ENCODE results near the gene DNAJC17. TPM values are rescaled to one million over a fixed set of nuclear protein-coding genes. Genes with fewer than 3 reads are reported as not detected.

Gene DNAJC17
- polyA plus RNA-seq, 2 donors: 51.3 to 88.1 TPM

DNA sequence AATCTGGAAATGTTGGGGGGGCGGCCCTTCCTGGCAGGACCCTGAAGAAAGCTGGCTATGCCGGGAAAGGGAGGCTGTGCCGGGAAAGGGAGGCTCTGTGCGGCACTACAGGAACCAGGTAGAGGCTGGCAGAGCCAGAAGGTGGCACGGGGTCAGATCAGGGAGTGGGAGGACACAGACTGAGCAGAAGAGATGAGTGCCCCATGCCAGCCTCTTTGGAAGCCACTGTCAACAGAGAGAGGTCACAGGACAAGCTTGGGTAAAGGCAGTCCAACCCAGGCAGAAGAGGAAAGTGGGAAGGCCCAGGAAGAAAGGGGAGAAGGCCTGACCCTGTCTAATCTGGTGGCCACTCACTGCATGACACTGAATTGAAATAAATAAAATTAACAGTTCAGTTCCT lies 36.0 kb downstream of the DNAJC17 start:
- H3K27me3 ChIP-seq (ENCODE audit: control insufficient read depth in 1 of 2, insufficient read depth in 2 of 2, low read length in 2 of 2): no peaks in the 10 kb centered on the region
- WGBS, 2 donors: 92 to 93% methylated on average over 5 of the region's 5 CpGs
- H3K36me3 ChIP-seq (ENCODE audit: control insufficient read depth in 2 of 2, insufficient read depth in 2 of 2, low read length in 1 of 2): peaks cover 14 to 47% of the 10 kb centered on the region in 2 donors
- peaks cover 6 to 49% of the 10 kb centered on the region in 2 donors for H3K4me1 ChIP-seq (ENCODE audit: control insufficient read depth in 2 of 2, insufficient read depth in 2 of 2, low read length in 1 of 2)
- peak overlapping the region; percentile 98 for H3K27ac ChIP-seq (ENCODE audit: low read depth in 2 of 2, low read length in 1 of 2)
- H3K4me3 ChIP-seq (ENCODE audit: low read depth in 1 of 2, low read length in 2 of 2): peak overlapping the region; percentile 53 to 55
- H3K9me3 ChIP-seq (ENCODE audit: control insufficient read depth in 2 of 2, insufficient read depth in 1 of 2, low read depth in 1 of 2, low read length in 1 of 2): peaks cover 0 to 2% of the 10 kb centered on the region in 2 donors

- H3K4me1 ChIP-seq (ENCODE audit: control insufficient read depth in 2 of 2, insufficient read depth in 2 of 2, low read length in 1 of 2): peaks cover 6 to 57% of the 10 kb centered on the region in 2 donors
- peak overlapping the region; percentile 53 to 55 for H3K4me3 ChIP-seq (ENCODE audit: low read depth in 1 of 2, low read length in 2 of 2)
- H3K36me3 ChIP-seq (ENCODE audit: control insufficient read depth in 2 of 2, insufficient read depth in 2 of 2, low read length in 1 of 2): peaks cover 14 to 47% of the 10 kb centered on the region in 2 donors
- H3K27me3 ChIP-seq (ENCODE audit: control insufficient read depth in 1 of 2, insufficient read depth in 2 of 2, low read length in 2 of 2): no peaks in the 10 kb centered on the region
- peaks cover 0 to 2% of the 10 kb centered on the region in 2 donors for H3K9me3 ChIP-seq (ENCODE audit: control insufficient read depth in 2 of 2, insufficient read depth in 1 of 2, low read depth in 1 of 2, low read length in 1 of 2)
- H3K27ac ChIP-seq (ENCODE audit: low read depth in 2 of 2, low read length in 1 of 2): peak overlapping the region; percentile 98
- WGBS, 2 donors: 60 to 62% methylated on average over 17 of the region's 17 CpGs
Observed at GRCh38 chr15:40770147-40770721, 37.0 kb downstream of the DNAJC17 start.

- Histone ChIP-seq H3K36me3 (ENCODE audit: control insufficient read depth in 2 of 2, insufficient read depth in 2 of 2, low read length in 1 of 2) (peaks cover 14 to 40% of the 10 kb centered on the region in 2 donors), H3K27ac (ENCODE audit: low read depth in 2 of 2, low read length in 1 of 2) (peak within 1 kb of the TSS; percentile 98), H3K9me3 (ENCODE audit: control insufficient read depth in 2 of 2, insufficient read depth in 1 of 2, low read depth in 1 of 2, low read length in 1 of 2) (peaks cover 0 to 2% of the 10 kb centered on the region in 2 donors), H3K4me1 (ENCODE audit: control insufficient read depth in 2 of 2, insufficient read depth in 2 of 2, low read length in 1 of 2) (peaks cover 6 to 57% of the 10 kb centered on the region in 2 donors), H3K4me3 (ENCODE audit: low read depth in 1 of 2, low read length in 2 of 2) (peak within 1 kb of the TSS; percentile 53 to 55), H3K27me3 (ENCODE audit: control insufficient read depth in 1 of 2, insufficient read depth in 2 of 2, low read length in 2 of 2) (no peaks in the 10 kb centered on the region)
- WGBS, 2 donors: 32 to 39% methylated on average over 28 of the region's 28 CpGs
Observed at GRCh38 chr15:40769274-40770146, 37.8 kb downstream of the DNAJC17 start, which contains the start of gene C15orf62. TSS of gene C15orf62 (plus strand) at chr15:40769980. CDS start at chr15:40770496, 516 bp downstream.

GRCh38 chr15:40768521-40769273 lies 38.6 kb downstream of the DNAJC17 start:
- Histone ChIP-seq H3K27me3 (ENCODE audit: control insufficient read depth in 1 of 2, insufficient read depth in 2 of 2, low read length in 2 of 2) (no peaks in the 10 kb centered on the region), H3K9me3 (ENCODE audit: control insufficient read depth in 2 of 2, insufficient read depth in 1 of 2, low read depth in 1 of 2, low read length in 1 of 2) (peaks cover 0 to 2% of the 10 kb centered on the region in 2 donors), H3K4me1 (ENCODE audit: control insufficient read depth in 2 of 2, insufficient read depth in 2 of 2, low read length in 1 of 2) (peaks cover 12 to 57% of the 10 kb centered on the region in 2 donors), H3K4me3 (ENCODE audit: low read depth in 1 of 2, low read length in 2 of 2) (peak overlapping the region; percentile 2 to 17), H3K27ac (ENCODE audit: low read depth in 2 of 2, low read length in 1 of 2) (peak overlapping the region; percentile 98), H3K36me3 (ENCODE audit: control insufficient read depth in 2 of 2, insufficient read depth in 2 of 2, low read length in 1 of 2) (peaks cover 8 to 32% of the 10 kb centered on the region in 2 donors)
- WGBS, 2 donors: 42 to 45% methylated on average over 21 of the region's 21 CpGs

- H3K4me1 ChIP-seq (ENCODE audit: control insufficient read depth in 2 of 2, insufficient read depth in 2 of 2, low read length in 1 of 2): peaks cover 14 to 63% of the 10 kb centered on the region in 2 donors
- peak overlapping the region; percentile 98 for H3K27ac ChIP-seq (ENCODE audit: low read depth in 2 of 2, low read length in 1 of 2)
Observed at GRCh38 chr15:40767838-40768500, 39.3 kb downstream of the DNAJC17 start.

GRCh38 chr15:40766906-40767837 lies 40.1 kb downstream of the DNAJC17 start:
- WGBS, 2 donors: 72 to 78% methylated on average over 32 of the region's 32 CpGs
- no peaks in the 10 kb centered on the region for H3K9me3 ChIP-seq (ENCODE audit: control insufficient read depth in 2 of 2, insufficient read depth in 1 of 2, low read depth in 1 of 2, low read length in 1 of 2)
- H3K27ac ChIP-seq (ENCODE audit: low read depth in 2 of 2, low read length in 1 of 2): peak overlapping the region; percentile 90 to 98
- peaks cover 4 to 22% of the 10 kb centered on the region in 2 donors for H3K36me3 ChIP-seq (ENCODE audit: control insufficient read depth in 2 of 2, insufficient read depth in 2 of 2, low read length in 1 of 2)
- H3K27me3 ChIP-seq (ENCODE audit: control insufficient read depth in 1 of 2, insufficient read depth in 2 of 2, low read length in 2 of 2): no peaks in the 10 kb centered on the region
- H3K4me3 ChIP-seq (ENCODE audit: low read depth in 1 of 2, low read length in 2 of 2): peak overlapping the region; percentile 25 to 44
- peaks cover 14 to 60% of the 10 kb centered on the region in 2 donors for H3K4me1 ChIP-seq (ENCODE audit: control insufficient read depth in 2 of 2, insufficient read depth in 2 of 2, low read length in 1 of 2)

More at GRCh38 chr15:40767838-40768500, 39.3 kb downstream of the DNAJC17 start:
- H3K4me3 ChIP-seq (ENCODE audit: low read depth in 1 of 2, low read length in 2 of 2): peak overlapping the region in 1 of 2 donors; percentile 17
- WGBS, 2 donors: 83 to 85% methylated on average over 29 of the region's 29 CpGs
- H3K9me3 ChIP-seq (ENCODE audit: control insufficient read depth in 2 of 2, insufficient read depth in 1 of 2, low read depth in 1 of 2, low read length in 1 of 2): no peaks in the 10 kb centered on the region
- H3K27me3 ChIP-seq (ENCODE audit: control insufficient read depth in 1 of 2, insufficient read depth in 2 of 2, low read length in 2 of 2): no peaks in the 10 kb centered on the region
- H3K36me3 ChIP-seq (ENCODE audit: control insufficient read depth in 2 of 2, insufficient read depth in 2 of 2, low read length in 1 of 2): peaks cover 4 to 26% of the 10 kb centered on the region in 2 donors

DNA sequence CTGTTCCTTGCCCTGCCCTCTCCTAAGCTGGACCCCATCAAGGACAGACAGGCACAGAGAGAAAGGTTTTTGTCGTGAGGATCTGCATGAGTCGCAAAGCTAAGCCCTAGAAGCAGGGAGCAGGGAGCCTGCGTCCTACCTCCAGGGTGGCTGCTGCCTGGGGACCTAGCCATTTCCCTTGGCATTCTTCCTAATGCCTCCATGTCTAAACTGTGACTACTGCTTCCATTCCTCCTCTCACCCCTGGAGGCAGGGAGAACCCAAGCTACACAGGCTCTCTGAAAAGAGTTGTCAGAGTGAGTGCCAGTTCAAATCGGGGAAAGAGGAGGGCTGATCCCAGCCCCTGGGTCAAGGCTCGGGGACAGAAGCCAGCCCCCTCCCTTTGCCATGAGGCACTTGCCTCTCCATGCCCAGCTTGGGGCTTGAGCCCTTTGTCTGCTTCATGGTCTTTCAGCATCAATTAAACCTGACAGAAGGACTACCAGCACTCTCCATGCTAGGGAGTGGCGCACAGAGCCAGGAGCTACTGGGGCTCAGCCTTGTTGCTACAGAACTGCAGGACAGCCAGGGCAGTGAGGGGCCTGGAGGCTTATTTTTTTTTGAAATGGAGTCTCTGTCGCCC lies 41.0 kb downstream of the DNAJC17 start:
- 54 to 68% methylated on average over 7 of the region's 7 CpGs for WGBS, 2 donors
- H3K27ac ChIP-seq (ENCODE audit: low read depth in 2 of 2, low read length in 1 of 2): peak overlapping the region; percentile 87 to 90

GRCh38 chr15:40764629-40765103 lies 42.6 kb downstream of the DNAJC17 start:
- Histone ChIP-seq H3K4me3 (ENCODE audit: low read depth in 1 of 2, low read length in 2 of 2) (peak overlapping the region; percentile 57 to 60), H3K4me1 (ENCODE audit: control insufficient read depth in 2 of 2, insufficient read depth in 2 of 2, low read length in 1 of 2) (peaks cover 11 to 45% of the 10 kb centered on the region in 2 donors), H3K36me3 (ENCODE audit: control insufficient read depth in 2 of 2, insufficient read depth in 2 of 2, low read length in 1 of 2) (peaks cover 0 to 11% of the 10 kb centered on the region in 2 donors), H3K27me3 (ENCODE audit: control insufficient read depth in 1 of 2, insufficient read depth in 2 of 2, low read length in 2 of 2) (no peaks in the 10 kb centered on the region), H3K27ac (ENCODE audit: low read depth in 2 of 2, low read length in 1 of 2) (peak overlapping the region; percentile 81 to 87), H3K9me3 (ENCODE audit: control insufficient read depth in 2 of 2, insufficient read depth in 1 of 2, low read depth in 1 of 2, low read length in 1 of 2) (no peaks in the 10 kb centered on the region)
- 33 to 37% methylated on average over 8 of the region's 8 CpGs for WGBS, 2 donors

More for the DNA sequence above, 41.0 kb downstream of the DNAJC17 start:
- no peaks in the 10 kb centered on the region for H3K9me3 ChIP-seq (ENCODE audit: control insufficient read depth in 2 of 2, insufficient read depth in 1 of 2, low read depth in 1 of 2, low read length in 1 of 2)
- peaks cover 0 to 19% of the 10 kb centered on the region in 2 donors for H3K36me3 ChIP-seq (ENCODE audit: control insufficient read depth in 2 of 2, insufficient read depth in 2 of 2, low read length in 1 of 2)
- peaks cover 14 to 59% of the 10 kb centered on the region in 2 donors for H3K4me1 ChIP-seq (ENCODE audit: control insufficient read depth in 2 of 2, insufficient read depth in 2 of 2, low read length in 1 of 2)
- no peaks in the 10 kb centered on the region for H3K27me3 ChIP-seq (ENCODE audit: control insufficient read depth in 1 of 2, insufficient read depth in 2 of 2, low read length in 2 of 2)
- H3K4me3 ChIP-seq (ENCODE audit: low read depth in 1 of 2, low read length in 2 of 2): peak overlapping the region; percentile 25 to 44
